HL-60 (cell line): ENCODE data around the gene ZNF670.
A peak's percentile ranks its signal among the peaks of the same experiment; 100 is the strongest.
"Not testable (repeated sequence)": the region's sequence is repeated elsewhere in the genome, so short reads cannot be mapped to it uniquely, and the experiment has no call there.

ENCODE experiments used
- DNase-seq, 2 experiments: peaks; one replicate each; pipeline ENCODE4 v3.0.0-alpha.2; 2010 to 2020; ENCODE audit warnings: low read depth in 1 of 2, low spot score in 1 of 2
- H3K27ac ChIP-seq: fragments of 250-450 bp; sonication (Bioruptor Pico); replicated peaks from 2 replicates; pipeline ENCODE4 v1.5.1; 2020; ENCODE audit warnings: mild to moderate bottlenecking, moderate library complexity
- H3K27me3 ChIP-seq: fragments of 250-450 bp; sonication (Bioruptor Pico); 2 replicates; pipeline ENCODE4 v1.5.1; 2021; ENCODE audit warnings: mild to moderate bottlenecking, moderate library complexity; ENCODE audit not compliant: insufficient read depth, poor library complexity, severe bottlenecking
- H3K4me3 ChIP-seq: replicated peaks from 2 replicates; pipeline ENCODE4 v1.5.1; 2011; ENCODE audit warnings: mild to moderate bottlenecking, control low read depth, low read length; ENCODE audit not compliant: insufficient read depth
- CTCF ChIP-seq: IDR thresholded peaks from one replicate; pipeline ENCODE4 v1.5.1; 2011; ENCODE audit warnings: low read length, control low read depth, inconsistent platforms; ENCODE audit not compliant: insufficient read depth
- GABPA ChIP-seq: IDR thresholded peaks from 2 replicates; pipeline ENCODE4 v1.6.1; 2012; ENCODE audit warnings: low read depth
- POLR2AphosphoS5 ChIP-seq: IDR thresholded peaks from 2 replicates; pipeline ENCODE4 v1.6.1; 2012; ENCODE audit warnings: low read depth
- REST ChIP-seq: IDR thresholded peaks from 2 replicates; pipeline ENCODE4 v1.6.1; 2012; ENCODE audit warnings: low read depth; ENCODE audit not compliant: insufficient replicate concordance
- SPI1 ChIP-seq: IDR thresholded peaks from 2 replicates; pipeline ENCODE4 v1.6.1; 2012; ENCODE audit warnings: low read depth, mild to moderate bottlenecking, borderline replicate concordance
- long read RNA-seq: library from polyadenylated mRNA; unstranded; transcript quantifications from one replicate; pipeline ENCODE4 v2.0.0, GENCODE V29; 2020

ZNF670 gene
- long read RNA-seq, transcript ZNF670-201 (4 exons, 1,994 nt): major isoform, 57 of 61 reads
- long read RNA-seq, partial matches to known transcripts: 0 of 61 reads
- long read RNA-seq, other reads (novel, unspliced or antisense): 4 of 61 reads

DNA sequence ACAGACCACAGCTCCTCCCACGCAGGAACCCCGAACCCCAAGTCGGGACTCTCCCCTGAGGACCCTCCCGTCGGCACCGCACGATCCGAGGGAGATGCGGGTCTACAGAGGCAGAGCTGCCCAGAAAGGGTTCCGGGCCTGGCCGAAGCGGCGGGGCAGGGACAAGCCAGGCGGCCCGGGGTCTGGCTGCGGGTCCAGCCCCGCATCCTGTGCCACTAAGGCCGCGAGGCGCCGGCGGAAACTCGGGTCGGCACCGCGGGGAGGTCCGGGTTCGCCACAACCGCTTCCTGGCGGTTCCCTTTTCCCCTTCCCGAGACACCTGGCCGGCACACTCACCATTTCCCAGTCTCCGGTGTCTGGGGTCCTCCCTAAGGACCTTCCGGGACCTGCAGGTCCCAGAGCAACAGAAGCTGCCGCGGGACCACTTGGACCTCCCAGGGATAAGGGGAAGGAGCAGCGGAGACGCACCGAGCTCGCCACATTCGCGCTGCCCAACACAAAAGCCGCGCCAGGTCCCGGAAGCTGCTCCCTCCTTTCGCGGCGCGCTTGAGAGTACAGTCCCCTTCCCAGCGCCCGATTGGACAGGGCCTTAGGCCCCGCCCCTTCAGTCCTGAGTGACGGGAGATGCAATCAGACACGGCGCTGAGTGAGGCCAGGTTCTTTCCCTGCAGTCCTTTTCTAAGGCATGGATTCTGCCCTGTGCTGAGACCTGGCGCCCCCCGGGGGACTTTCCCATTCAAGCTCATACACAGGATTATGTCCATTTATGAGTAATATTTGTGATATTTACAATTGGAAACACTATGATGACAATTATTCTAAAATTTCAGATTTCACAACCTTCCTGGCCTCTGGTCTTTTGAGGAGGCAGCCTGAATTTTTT, at the start of gene ZNF670:
TSS of gene ZNF670 (minus strand) at position 554 of the 883 bp plus-strand sequence. CDS start at position 339, 215 bp downstream.
- no peaks in the 10 kb centered on the region for H3K27me3 ChIP-seq
- H3K27ac ChIP-seq: peak within 1 kb of the TSS; percentile 84
- H3K4me3 ChIP-seq: peak within 1 kb of the TSS; percentile 88
- peak; percentile 89 to 97 for DNase-seq
- TF ChIP-seq CTCF: no peak
- peak; percentile 75 for TF ChIP-seq GABPA
- TF ChIP-seq SPI1: peak; percentile 44; the same call in 1 of the 2 replicates
- peak; percentile 15 for TF ChIP-seq REST
- TF ChIP-seq POLR2AphosphoS5: peak; percentile 77

DNA sequence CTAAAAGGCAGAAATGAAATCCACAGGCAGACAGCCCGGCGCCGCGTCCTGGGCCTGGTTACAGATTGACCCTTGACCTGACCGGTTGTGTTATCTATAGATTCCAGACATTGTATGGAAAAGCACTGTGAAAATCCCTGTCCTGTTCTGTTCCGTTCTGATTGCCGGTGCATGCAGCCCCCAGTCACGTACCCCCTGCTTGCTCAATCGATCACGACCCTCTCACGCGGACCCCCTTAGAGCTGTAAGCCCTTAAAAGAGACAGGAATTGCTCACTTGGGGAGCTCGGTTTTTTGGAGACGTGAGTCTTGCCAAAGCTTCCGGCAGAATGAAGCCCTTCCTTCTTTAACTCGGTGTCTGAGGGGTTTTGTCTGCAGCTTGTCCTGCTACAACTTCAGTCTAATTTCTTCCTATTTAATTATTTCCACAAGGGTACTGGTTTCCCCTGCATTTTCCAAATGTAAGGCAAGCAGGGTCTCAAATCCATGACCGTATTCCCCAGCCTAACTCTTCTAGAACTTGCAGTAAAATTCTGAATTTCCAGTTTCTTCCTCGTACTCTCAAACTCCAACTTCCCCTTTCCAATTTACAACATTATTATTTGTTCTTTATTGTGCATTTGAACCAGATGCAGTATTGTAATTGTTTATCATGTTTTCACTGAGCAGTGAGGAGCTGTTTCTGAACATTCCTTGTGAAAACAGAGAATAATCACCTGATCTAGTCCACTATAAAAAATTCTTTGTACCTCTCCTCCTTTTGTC, 49.1 kb upstream of the ZNF670 start:
- Histone ChIP-seq H3K27ac (peak overlapping the region; percentile 59), H3K4me3 (peak overlapping the region; percentile 33)
- TF ChIP-seq SPI1: peak; percentile 54; the same call in 1 of the 2 replicates

DNA sequence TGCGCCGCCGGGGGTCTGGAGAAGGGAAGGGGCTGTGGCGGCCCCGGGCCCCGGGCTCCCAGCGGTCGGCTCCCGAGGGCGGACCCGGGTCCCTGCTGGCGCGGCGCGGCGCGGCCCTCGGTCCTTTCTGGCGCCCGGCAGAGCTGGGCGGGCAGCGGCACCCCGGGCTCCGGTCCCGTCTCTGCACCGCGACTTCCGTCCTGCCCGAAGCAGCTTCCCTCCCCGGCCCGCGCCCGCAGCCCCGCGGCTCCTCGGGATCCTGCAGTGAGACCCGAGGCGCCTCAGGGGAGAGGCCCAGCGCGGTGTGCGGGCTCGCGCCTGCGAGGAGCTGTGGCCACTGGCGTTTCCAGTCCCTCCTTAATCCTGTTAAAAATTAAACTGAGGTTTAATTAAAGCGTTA, 48.0 kb upstream of the ZNF670 start:
- not testable (repeated sequence) for DNase-seq, H3K27ac ChIP-seq, H3K4me3 ChIP-seq, H3K27me3 ChIP-seq

More for the DNA sequence above, 49.1 kb upstream of the ZNF670 start:
- not testable (repeated sequence) for H3K27me3 ChIP-seq, DNase-seq

- H3K27me3 ChIP-seq, DNase-seq, H3K27ac ChIP-seq, H3K4me3 ChIP-seq: not testable (repeated sequence)
These were observed 47.6 kb upstream of the ZNF670 start for GRCh38 chr1:247126166-247126565.

GRCh38 chr1:247121382-247121781, 42.8 kb upstream of the ZNF670 start:
- no peak overlapping the region for H3K4me3 ChIP-seq
- no peaks in the 10 kb centered on the region for H3K27me3 ChIP-seq
- TF ChIP-seq REST (no peak), SPI1 (no peak), POLR2AphosphoS5 (no peak), CTCF (no peak), GABPA (no peak)
- no peak for DNase-seq
- H3K27ac ChIP-seq: no peak overlapping the region

GRCh38 chr1:247120408-247120668, 41.7 kb upstream of the ZNF670 start:
- H3K4me3 ChIP-seq, DNase-seq, H3K27ac ChIP-seq, H3K27me3 ChIP-seq: not testable (repeated sequence)
